Vagina (tissue), 2 donors: Measurements from ENCODE around the gene DENND5B. TPM values are rescaled to one million over a fixed set of nuclear protein-coding genes. Genes with fewer than 3 reads are reported as not detected.

Experiments used
- DNase-seq, 2 donors: peaks; one replicate each; pipeline ENCODE4 v3.0.0-alpha.2; 2017; ENCODE audit errors: extremely low spot score in 2 of 2
- H3K27ac ChIP-seq: fragments of 200-600 bp; sonication (generic); one replicate; pipeline ENCODE4 v1.5.1; 2019
- H3K27me3 ChIP-seq: fragments of 200-600 bp; sonication (generic); one replicate; pipeline ENCODE4 v1.5.1; 2019
- H3K36me3 ChIP-seq, 2 donors: fragments of 200-600 bp; sonication (generic); one replicate each; pipeline ENCODE4 v1.5.1; 2017 to 2019
- H3K4me1 ChIP-seq: fragments of 200-600 bp; sonication (generic); one replicate; pipeline ENCODE4 v1.5.1; 2019
- H3K4me3 ChIP-seq, 2 donors: fragments of 200-600 bp; sonication (generic); 1 replicate in 1 of 2; 2 replicates in 1 of 2; pipeline ENCODE4 v1.5.1; 2016 to 2019
- H3K9me3 ChIP-seq: fragments of 200-600 bp; sonication (generic); one replicate; pipeline ENCODE4 v1.5.1; 2019
- CTCF ChIP-seq, 3 experiments: fragments of 450-650 bp in 2 of 3; fragments of 200-600 bp in 1 of 3; sonication (generic) in 1 of 3; IDR thresholded peaks; one replicate each; pipeline ENCODE4 v1.5.1; 2017 to 2019; ENCODE audit warnings: antibody characterized with exemption in 3 of 3, mild to moderate bottlenecking in 2 of 3, moderate library complexity in 2 of 3
- POLR2A ChIP-seq, 2 donors: fragments of 450-650 bp; IDR thresholded peaks; one replicate each; pipeline ENCODE4 v1.6.1; 2017; ENCODE audit warnings: antibody characterized with exemption in 2 of 2, mild to moderate bottlenecking in 2 of 2, moderate library complexity in 2 of 2
- POLR2AphosphoS5 ChIP-seq, 2 donors: sonication (generic); formaldehyde crosslinking; IDR thresholded peaks; one replicate each; pipeline ENCODE4 v1.9.0; 2017; ENCODE audit warnings: antibody characterized with exemption in 2 of 2, mild to moderate bottlenecking in 2 of 2, low read depth in 1 of 2; ENCODE audit not compliant: insufficient read depth in 1 of 2
- intact Hi-C: fragments of 100-400 bp; cut with DNase I; formaldehyde crosslinking; loops from one replicate; pipeline ENCODE4 v1.15.1; 2023
- total RNA-seq: library from RNA; depleted of rRNA; stranded (reverse); fragments of >200 nt; gene quantifications from one replicate; pipeline ENCODE4 v1.2.3, GENCODE V29; 2016

Gene DENND5B
- total RNA-seq, 1 donor from 2014 or later = 25.3 TPM

GRCh38 chr12:31456562-31456961, 134.4 kb downstream of the DENND5B start:
- DNase-seq = no peak
- no peak overlapping the region for H3K27ac ChIP-seq
- intact Hi-C loops = no loop called here

GRCh38 chr12:31444736-31445135, 146.2 kb downstream of the DENND5B start:
- Histone ChIP-seq H3K9me3 (no peaks in the 10 kb centered on the region), H3K4me1 (no peaks in the 10 kb centered on the region), H3K27me3 (no peaks in the 10 kb centered on the region), H3K36me3 (no peaks in the 10 kb centered on the region), H3K4me3 (no peak overlapping the region), H3K27ac (no peak overlapping the region)
- no peak for TF ChIP-seq POLR2AphosphoS5 (IDR thresholded peaks at IDR 0.05; ENCODE audit: insufficient read depth in 1 of 2, low read depth in 1 of 2)
- TF ChIP-seq CTCF (IDR thresholded peaks at IDR 0.05) = no peak
- TF ChIP-seq POLR2A (IDR thresholded peaks at IDR 0.05) = no peak
- DNase-seq = no peak
- intact Hi-C loops = no loop called here

More at GRCh38 chr12:31456562-31456961, 134.4 kb downstream of the DENND5B start:
- Histone ChIP-seq H3K9me3 (no peaks in the 10 kb centered on the region), H3K36me3 (no peaks in the 10 kb centered on the region), H3K4me3 (no peak overlapping the region), H3K4me1 (no peaks in the 10 kb centered on the region), H3K27me3 (no peaks in the 10 kb centered on the region)
- TF ChIP-seq POLR2AphosphoS5 (IDR thresholded peaks at IDR 0.05; ENCODE audit: insufficient read depth in 1 of 2, low read depth in 1 of 2) (no peak), CTCF (IDR thresholded peaks at IDR 0.05) (no peak), POLR2A (IDR thresholded peaks at IDR 0.05) (no peak)

- no peaks in the 10 kb centered on the region for H3K9me3 ChIP-seq
- H3K27me3 ChIP-seq = no peaks in the 10 kb centered on the region
- intact Hi-C loops = no loop called here
- H3K27ac ChIP-seq = no peak overlapping the region
- DNase-seq = peak in 1 of 2 donors; percentile 87
- H3K36me3 ChIP-seq = no peaks in the 10 kb centered on the region
- no peak for TF ChIP-seq POLR2AphosphoS5 (IDR thresholded peaks at IDR 0.05; ENCODE audit: insufficient read depth in 1 of 2, low read depth in 1 of 2)
- TF ChIP-seq POLR2A (IDR thresholded peaks at IDR 0.05) = no peak
- no peak for TF ChIP-seq CTCF (IDR thresholded peaks at IDR 0.05)
- H3K4me3 ChIP-seq = no peak overlapping the region
- H3K4me1 ChIP-seq = no peaks in the 10 kb centered on the region
Observed at GRCh38 chr12:31440586-31440985, 150.3 kb downstream of the DENND5B start.

GRCh38 chr12:31440134-31440533, 150.8 kb downstream of the DENND5B start:
- no peaks in the 10 kb centered on the region for H3K36me3 ChIP-seq
- no peaks in the 10 kb centered on the region for H3K27me3 ChIP-seq
- no peaks in the 10 kb centered on the region for H3K4me1 ChIP-seq
- no peak overlapping the region for H3K27ac ChIP-seq
- H3K9me3 ChIP-seq = no peaks in the 10 kb centered on the region
- no peak overlapping the region for H3K4me3 ChIP-seq
- DNase-seq = no peak
- intact Hi-C loops = no loop called here
- TF ChIP-seq CTCF (IDR thresholded peaks at IDR 0.05) = no peak
- no peak for TF ChIP-seq POLR2A (IDR thresholded peaks at IDR 0.05)
- no peak for TF ChIP-seq POLR2AphosphoS5 (IDR thresholded peaks at IDR 0.05; ENCODE audit: insufficient read depth in 1 of 2, low read depth in 1 of 2)

GRCh38 chr12:31431721-31432240, 159.2 kb downstream of the DENND5B start:
- H3K27me3 ChIP-seq = no peaks in the 10 kb centered on the region
- no peaks in the 10 kb centered on the region for H3K9me3 ChIP-seq
- H3K4me3 ChIP-seq = no peak overlapping the region
- intact Hi-C loops = no loop called here
- TF ChIP-seq POLR2A (IDR thresholded peaks at IDR 0.05) = no peak
- no peaks in the 10 kb centered on the region for H3K4me1 ChIP-seq
- no peak for DNase-seq
- no peak overlapping the region for H3K27ac ChIP-seq
- no peaks in the 10 kb centered on the region for H3K36me3 ChIP-seq
